Stimulated activated CD8-positive, alpha-beta memory T cell treated with anti-CD3 and anti-CD28 coated beads, Interleukin-4, amount 100 ng/mL, for 1 hour (primary cell): ENCODE results near the gene ECI1.
A peak's percentile ranks its signal among the peaks of the same experiment; 100 is the strongest.

Experiments
- DNase-seq, 2 donors: peaks; one replicate each; pipeline ENCODE4 v3.0.0-alpha.2; 2020; ENCODE audit warnings: low read depth in 2 of 2, low spot score in 1 of 2

Gene ECI1

DNA sequence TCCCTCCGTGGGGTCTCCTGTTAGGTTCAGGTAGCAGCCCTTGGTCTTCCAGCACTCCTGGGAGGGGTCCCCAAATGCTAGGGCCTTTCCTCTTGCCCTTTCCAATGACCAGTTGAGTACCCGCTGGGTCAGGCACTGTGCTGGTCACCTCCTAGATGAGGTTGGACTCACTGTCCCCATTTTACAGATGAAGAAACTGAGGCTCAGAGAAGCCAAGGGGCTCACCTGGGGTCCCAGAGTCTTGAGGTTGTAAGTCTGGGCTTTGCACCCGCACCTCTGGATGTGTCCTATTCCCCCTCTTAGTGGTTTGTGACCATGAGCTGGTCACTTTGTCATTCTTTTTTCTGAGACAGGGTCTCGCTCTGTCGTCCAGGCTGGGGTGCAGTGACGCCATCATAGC lies 53.6 kb downstream of the ECI1 start:
- no peak for DNase-seq

DNA sequence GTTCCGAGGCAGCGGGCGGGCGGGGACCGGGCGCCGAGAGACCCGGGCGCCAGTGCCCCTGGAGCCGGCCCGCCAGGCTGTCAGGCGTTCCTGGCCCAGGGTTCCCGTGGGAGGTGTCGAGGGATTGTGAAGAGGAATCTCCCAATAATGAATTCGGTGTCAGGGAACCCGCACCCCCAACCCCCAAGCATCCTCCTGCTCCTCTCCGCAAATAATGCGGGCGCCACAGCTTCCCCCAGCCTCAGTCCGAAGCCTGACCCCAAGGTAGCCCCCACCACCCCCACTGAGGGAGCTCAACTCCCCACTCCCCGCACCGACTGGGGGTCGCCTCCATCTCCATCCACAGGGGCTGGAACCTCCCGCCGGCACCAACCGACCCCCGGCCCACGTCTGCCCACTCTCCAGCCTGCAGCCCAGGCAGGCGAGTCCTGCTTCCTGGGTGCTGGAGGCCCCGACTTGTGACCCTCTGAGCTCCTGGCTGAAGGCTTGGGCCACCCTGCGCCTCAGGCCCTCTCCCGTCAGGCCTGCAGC lies 54.3 kb downstream of the ECI1 start:
- no peak for DNase-seq

DNA sequence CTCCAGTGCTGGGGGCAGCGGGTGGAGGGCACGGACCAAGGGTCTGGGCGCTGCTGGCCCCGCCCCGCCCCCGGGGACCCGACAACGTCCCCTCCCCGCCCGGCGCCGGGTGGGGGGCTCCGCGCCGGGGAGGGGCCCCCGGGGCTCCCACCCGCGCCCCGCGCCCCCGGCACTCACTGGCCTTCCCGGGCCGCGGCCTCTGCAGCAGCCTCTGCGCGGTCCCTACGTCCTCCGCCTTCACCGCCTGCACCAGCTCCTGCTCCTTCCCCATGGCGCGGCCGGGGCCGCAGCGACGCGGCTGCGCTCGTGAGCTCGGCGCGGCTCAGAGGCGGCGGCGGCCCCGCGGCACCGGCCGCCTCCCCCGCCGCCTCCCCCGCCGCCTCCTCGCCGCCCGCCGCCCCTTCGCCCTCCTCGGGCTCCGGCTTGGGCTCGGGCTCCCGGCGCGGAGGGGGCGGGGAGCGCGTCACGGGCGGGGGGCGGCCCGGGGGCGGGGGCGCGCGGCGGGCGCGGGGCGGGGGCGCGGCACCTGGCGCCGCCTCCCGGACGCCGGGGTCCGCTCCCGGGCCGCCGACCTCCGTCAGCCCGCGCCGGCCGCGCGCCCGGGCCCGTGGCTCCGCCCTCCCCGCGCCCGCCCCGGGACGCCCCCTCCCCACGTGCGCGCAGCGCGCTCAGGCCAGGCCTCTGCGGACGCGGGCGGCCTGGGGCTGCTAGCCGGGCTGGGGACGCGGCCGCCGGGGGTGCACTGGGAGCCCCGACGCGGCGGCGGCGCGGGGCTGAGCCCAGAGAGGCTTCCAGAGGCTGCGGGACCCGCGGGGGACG lies 55.0 kb downstream of the ECI1 start, which contains the start of gene CASKIN1:
TSS of gene CASKIN1 (minus strand) at position 444 of the 819 bp plus-strand sequence. CDS start at position 271, 173 bp downstream.
- no peak for DNase-seq

DNA sequence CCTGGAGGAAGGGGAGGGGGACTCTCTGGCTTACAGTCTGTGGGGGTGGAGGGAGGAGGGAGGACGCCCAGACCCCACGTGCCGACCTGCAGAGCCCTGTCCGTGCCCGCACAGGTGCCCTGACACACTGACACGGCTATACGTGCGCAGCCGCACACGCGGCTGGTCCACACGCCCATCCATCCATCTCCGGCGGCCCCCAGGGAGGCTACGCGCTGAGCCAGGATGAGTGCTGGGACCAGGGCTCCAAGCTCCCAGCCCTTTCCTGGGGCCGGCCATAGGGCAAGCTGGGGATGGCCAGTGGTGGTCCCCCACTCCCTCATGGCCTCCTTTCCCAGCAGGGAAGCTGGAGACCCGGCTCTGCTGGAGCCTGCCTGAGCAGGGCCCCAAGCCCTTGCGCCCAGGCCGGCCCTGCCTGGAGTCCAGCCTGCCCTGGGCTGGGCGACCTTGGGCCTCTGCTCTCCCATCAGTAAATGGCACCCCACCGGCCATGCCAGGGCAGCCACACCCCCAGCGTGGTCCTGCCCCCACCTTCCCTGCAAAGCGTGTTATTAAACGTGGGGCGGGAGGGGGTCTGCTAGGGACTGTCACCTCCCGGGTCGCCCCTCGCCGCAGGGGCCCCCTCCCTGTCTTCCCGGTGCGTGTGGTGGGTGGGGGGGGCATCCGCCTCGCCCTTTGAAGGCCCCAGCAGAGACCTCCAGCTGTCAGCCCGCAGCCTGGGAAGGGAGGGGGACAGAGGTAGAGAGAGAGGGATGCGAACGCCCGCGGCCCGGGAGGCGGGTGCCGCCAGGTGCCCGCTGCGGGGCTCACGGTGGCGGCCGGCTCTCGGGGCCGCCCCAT lies 55.8 kb downstream of the ECI1 start:
- DNase-seq: no peak

DNA sequence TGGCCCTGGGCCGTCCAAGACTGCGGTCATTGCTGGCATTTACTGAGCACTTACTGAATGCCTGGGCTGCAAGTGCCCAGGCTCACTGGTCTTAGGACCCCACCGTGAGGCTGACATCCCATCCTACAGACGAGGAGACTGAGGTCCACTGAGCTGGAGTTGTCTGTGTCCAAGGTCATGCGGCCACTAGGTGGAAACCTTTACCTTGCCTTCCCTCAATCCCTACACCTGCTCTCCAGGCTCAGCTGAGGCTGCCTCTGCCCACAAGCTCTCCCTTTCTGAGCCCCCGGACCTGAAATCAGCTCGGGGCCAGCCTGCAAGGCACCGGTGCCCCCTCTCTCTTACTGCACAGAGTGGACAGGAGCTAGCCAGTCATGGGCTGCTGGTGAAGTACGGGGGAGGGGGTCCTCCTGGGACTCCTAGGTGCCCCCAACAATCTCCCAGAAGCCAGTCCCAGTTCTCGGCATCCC lies 56.5 kb downstream of the ECI1 start:
- peak in 1 of 2 donors; percentile 20 for DNase-seq

DNA sequence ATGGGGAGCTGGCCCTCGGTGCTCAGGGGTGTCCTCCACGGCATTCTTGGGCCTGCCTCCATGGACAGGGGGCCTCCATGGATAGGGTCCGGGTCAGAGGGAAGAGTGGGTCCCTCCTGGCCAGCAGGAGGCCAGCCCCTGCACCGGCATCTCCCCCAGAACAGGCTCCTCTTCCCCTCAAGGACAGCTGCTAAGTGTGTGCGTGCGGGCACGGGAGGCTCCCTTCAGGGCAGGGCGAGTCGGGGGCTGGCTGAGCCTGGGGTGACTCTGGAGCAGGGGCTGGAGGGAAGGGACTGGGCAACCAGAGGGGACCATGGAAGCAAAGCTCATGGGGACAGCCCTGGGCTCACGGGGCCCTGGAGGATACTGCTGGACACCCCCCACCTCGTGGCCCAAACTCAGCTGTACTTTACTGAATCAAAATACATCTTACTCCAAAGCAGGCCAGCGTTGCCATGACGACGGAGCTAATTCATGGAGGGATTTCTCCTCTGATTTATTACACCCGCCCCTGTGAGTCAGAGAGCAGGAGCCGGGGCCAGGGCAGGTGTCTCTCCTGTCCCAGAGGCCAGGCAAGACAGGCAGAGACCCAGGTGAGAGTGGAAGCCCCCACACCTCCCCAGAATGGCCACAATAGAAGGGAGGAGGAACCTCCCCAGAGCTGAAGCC lies 57.1 kb downstream of the ECI1 start:
- DNase-seq: no peak

DNA sequence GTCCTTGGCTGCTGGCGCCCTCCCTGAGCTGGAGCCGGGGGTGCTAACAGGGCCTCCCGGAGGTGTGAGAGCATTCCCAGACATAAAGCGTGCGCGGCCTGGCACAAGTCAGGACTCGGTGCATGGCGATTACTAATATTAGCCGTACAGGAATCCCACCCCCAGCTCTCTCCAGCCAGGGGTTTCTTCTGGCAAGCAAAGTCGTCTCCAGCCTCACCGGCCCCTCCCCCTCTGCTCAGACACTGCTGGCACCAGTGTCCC lies 60.0 kb downstream of the ECI1 start:
- no peak for DNase-seq

DNA sequence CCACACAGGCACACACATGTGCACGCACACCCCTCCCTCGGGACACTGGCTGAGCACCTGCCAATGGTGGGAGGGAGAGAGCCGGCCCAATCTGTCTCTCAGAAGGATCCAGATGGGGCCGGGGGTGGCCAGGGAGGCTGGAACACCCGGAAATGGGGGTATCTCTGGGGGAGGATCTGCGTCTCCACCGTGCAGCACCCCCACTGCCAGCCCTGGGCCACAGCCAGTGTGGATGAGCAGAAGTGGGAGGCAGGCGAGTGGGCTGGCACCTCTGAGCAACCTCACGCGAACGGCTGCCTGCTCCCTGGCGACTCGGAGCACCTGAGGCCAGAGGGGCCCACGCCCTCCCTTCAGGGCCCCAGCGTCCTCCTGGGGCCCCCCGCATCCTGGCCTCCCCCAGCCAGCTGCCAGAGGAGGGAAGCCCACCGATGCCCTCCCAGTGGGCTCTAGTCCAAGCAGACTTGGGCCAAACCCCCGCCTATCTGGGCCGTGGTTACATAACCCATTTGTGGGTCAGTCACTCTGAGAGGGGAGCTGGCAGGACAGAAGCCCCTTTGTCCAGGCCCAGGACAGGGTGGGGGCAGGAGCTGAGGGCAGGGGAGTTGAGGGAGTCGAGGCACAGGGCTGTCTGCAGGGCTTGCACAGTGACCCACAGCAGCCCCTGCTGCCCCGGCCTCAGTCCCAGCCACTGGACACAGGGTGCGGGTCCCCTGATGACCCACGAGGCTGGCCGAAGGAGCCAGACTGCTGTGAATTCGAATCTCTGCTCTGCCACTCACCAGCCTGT lies 60.5 kb downstream of the ECI1 start:
- no peak for DNase-seq

DNA sequence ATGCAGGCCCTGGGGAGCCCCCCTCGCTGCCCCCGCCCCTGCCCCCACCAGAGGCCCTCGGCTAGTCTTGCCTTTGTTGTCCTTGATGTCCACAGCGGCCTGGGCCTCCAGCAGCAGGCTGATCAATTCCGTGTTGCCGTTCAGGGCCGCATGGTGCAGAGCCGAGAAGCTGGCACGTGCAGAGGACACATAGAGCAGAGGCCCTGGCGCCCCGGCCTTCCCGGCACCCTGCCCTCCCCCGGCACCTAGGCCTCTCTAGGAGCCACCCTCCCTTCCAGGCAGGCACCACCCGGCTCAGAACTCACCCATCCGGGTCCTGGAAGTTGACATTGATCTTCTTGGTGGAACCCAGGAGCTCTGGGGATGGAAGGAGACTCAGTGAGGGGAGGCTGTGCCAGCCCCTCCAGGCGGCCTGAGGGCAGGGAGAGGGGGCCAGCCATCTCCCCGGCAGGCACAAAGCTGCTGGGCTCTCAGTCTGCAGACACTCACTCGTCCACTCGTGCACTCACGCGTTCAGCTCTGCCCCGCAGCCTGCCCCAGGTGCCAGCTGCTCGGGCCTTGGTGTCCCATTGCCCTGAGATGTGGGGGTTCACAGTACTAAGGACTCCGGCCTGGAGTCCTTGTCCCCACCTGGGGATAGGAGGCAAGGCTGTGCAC lies 61.3 kb downstream of the ECI1 start:
- DNase-seq: no peak
